HEK293 (cell line): ENCODE data around the gene ENDOU.

Experiments used
- CTCF ChIP-seq: fragments of 450-650 bp; formaldehyde crosslinking; IDR thresholded peaks from 2 replicates; pipeline ENCODE4 v1.5.1; 2016; ENCODE audit warnings: missing biosample characterization, missing genetic modification characterization
- HOXD13 ChIP-seq: sonication (generic); formaldehyde crosslinking; IDR thresholded peaks from 2 replicates; pipeline ENCODE4 v1.8.0; 2022; ENCODE audit warnings: missing genetic modification reagents, borderline replicate concordance
- KLF7 ChIP-seq: fragments of 450-650 bp; formaldehyde crosslinking; IDR thresholded peaks from 2 replicates; pipeline ENCODE4 v1.5.1; 2016; ENCODE audit warnings: missing biosample characterization, missing genetic modification characterization, borderline replicate concordance
- SALL2 ChIP-seq: fragments of 450-650 bp; formaldehyde crosslinking; IDR thresholded peaks from 2 replicates; pipeline ENCODE4 v1.5.0; 2017; ENCODE audit warnings: missing biosample characterization, mild to moderate bottlenecking, missing genetic modification characterization, borderline replicate concordance
- SP2 ChIP-seq: fragments of 450-650 bp; formaldehyde crosslinking; IDR thresholded peaks from 2 replicates; pipeline ENCODE4 v1.5.1; 2016; ENCODE audit warnings: missing biosample characterization, missing genetic modification characterization
- TCF7L2 ChIP-seq: IDR thresholded peaks from 2 replicates; pipeline ENCODE4 v1.6.1; 2011; ENCODE audit warnings: low read depth, mild to moderate bottlenecking, inconsistent platforms, low read length, moderate library complexity, borderline replicate concordance
- ZFP37 ChIP-seq: fragments of 450-650 bp; formaldehyde crosslinking; IDR thresholded peaks from 2 replicates; pipeline ENCODE4 v1.5.1; 2016; ENCODE audit warnings: missing biosample characterization, missing genetic modification characterization
- ZNF140 ChIP-seq: fragments of 450-650 bp; formaldehyde crosslinking; IDR thresholded peaks from 2 replicates; pipeline ENCODE4 v1.5.1; 2016; ENCODE audit warnings: missing biosample characterization, missing genetic modification characterization
- ZNF280C ChIP-seq: fragments of 450-650 bp; formaldehyde crosslinking; IDR thresholded peaks from 2 replicates; pipeline ENCODE4 v1.5.1; 2016; ENCODE audit warnings: missing biosample characterization, missing genetic modification characterization
- ZNF433 ChIP-seq: fragments of 450-650 bp; formaldehyde crosslinking; IDR thresholded peaks from 2 replicates; pipeline ENCODE4 v1.5.1; 2016; ENCODE audit warnings: missing biosample characterization, missing genetic modification characterization, low read depth

- TF ChIP-seq ZFP37 (tag by site-specific recombination) (no peak), ZNF433 (tag by site-specific recombination) (no peak), KLF7 (no peak), CTCF (no peak), SP2 (tag by site-specific recombination) (no peak), ZNF280C (no peak), TCF7L2 (no peak), HOXD13 (CRISPR knock-in tag) (no peak), ZNF140 (tag by site-specific recombination) (no peak), SALL2 (tag by site-specific recombination) (no peak)
Measured at GRCh38 chr12:47698631-47699030, 26.7 kb downstream of the ENDOU start.
